RWPE2 (cell line): ENCODE measurements around the gene CRYZL1.
"Not testable (repeated sequence)": the region's sequence is repeated elsewhere in the genome, so short reads cannot be mapped to it uniquely, and the experiment has no call there.

ENCODE experiments used
- ATAC-seq: fragments of 200-7000 bp; cut with Tn5 transposase; 3 replicates; pipeline ENCODE4 v1.9.1; 2021; ENCODE audit warnings: low read depth
- DNase-seq: peaks from one replicate; pipeline ENCODE4 v3.0.0-alpha.2; 2020; ENCODE audit warnings: low spot score
- H3K27ac ChIP-seq: fragments of 450-650 bp; 2 replicates; pipeline ENCODE4 v1.5.1; 2017; ENCODE audit warnings: mild to moderate bottlenecking; ENCODE audit not compliant: poor library complexity, severe bottlenecking
- H3K27me3 ChIP-seq: fragments of 250-450 bp; sonication (Bioruptor Pico); 2 replicates; pipeline ENCODE4 v1.5.1; 2021; ENCODE audit warnings: mild to moderate bottlenecking, moderate library complexity; ENCODE audit not compliant: insufficient read depth, poor library complexity, severe bottlenecking
- H3K36me3 ChIP-seq: fragments of 250-450 bp; sonication (Bioruptor Pico); 2 replicates; pipeline ENCODE4 v1.5.1; 2020; ENCODE audit warnings: low read depth, mild to moderate bottlenecking, moderate library complexity
- H3K4me1 ChIP-seq: fragments of 250-450 bp; sonication (Bioruptor Pico); 2 replicates; pipeline ENCODE4 v1.5.1; 2021; ENCODE audit warnings: mild to moderate bottlenecking, moderate library complexity; ENCODE audit not compliant: insufficient read depth, poor library complexity, severe bottlenecking
- H3K4me3 ChIP-seq: fragments of 250-450 bp; sonication (Bioruptor Pico); 2 replicates; pipeline ENCODE4 v1.5.1; 2021; ENCODE audit warnings: mild to moderate bottlenecking, moderate library complexity; ENCODE audit not compliant: severe bottlenecking
- H3K9me3 ChIP-seq: fragments of 250-450 bp; sonication (Bioruptor Pico); 2 replicates; pipeline ENCODE4 v1.5.1; 2021; ENCODE audit warnings: mild to moderate bottlenecking, moderate library complexity; ENCODE audit not compliant: severe bottlenecking
- CTCF ChIP-seq: fragments of 450-650 bp; IDR thresholded peaks from one replicate; pipeline ENCODE4 v1.5.1; 2017; ENCODE audit warnings: mild to moderate bottlenecking, moderate library complexity; ENCODE audit not compliant: poor library complexity, severe bottlenecking

CRYZL1 gene

GRCh38 chr21:33677450-33677849 is 35.9 kb upstream of the CRYZL1 start:
- ATAC-seq (no peak), DNase-seq (no peak)
- H3K9me3 ChIP-seq = no peaks in the 10 kb centered on the region
- H3K4me3 ChIP-seq = no peak overlapping the region
- TF ChIP-seq CTCF = no peak
- H3K27me3 ChIP-seq = no peaks in the 10 kb centered on the region
- H3K27ac ChIP-seq = no peak overlapping the region
- H3K36me3 ChIP-seq = no peaks in the 10 kb centered on the region
- H3K4me1 ChIP-seq = peaks cover 15% of the 10 kb centered on the region

DNA sequence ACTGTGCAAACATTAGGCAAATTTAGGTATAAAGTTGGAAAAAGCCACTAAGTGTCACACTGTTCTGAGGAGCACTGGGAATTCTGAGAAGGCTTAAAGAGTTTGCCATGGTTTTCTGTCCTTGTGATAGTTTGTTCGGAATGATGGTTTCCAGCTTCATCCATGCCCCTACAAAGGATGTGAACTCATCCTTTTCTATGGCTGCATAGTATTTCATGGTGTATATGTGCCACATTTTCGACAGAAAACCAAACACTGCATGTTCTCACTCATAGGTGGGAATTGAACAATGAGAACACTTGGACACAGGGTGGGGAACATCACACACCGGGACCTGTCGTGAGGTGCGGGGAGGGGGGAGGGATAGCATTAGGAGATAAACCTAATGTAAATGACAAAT is 35.1 kb upstream of the CRYZL1 start:
- not testable (repeated sequence) for DNase-seq, H3K4me3 ChIP-seq, ATAC-seq, H3K36me3 ChIP-seq, H3K9me3 ChIP-seq, H3K27ac ChIP-seq, H3K27me3 ChIP-seq
- peaks cover 13% of the 10 kb centered on the region for H3K4me1 ChIP-seq

DNA sequence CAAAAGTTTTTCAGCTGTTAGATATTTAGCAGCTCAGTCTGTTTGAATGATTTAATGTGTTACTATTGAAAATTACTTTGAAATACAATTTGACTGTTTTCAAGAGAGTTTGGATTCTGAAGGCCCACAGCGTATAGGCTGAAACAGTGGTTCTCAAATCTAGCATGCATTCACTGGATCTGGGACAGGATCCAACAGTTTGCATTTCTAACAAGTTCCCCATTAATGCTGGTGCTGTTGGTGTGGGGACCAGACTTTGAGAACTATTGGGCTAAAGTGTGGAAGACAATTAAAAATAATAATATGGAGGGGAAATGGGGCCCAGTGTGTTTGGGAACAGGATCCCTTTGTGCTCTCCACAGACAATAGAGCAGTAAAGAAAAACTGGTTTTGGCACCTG is 32.7 kb upstream of the CRYZL1 start:
- H3K36me3 ChIP-seq = no peaks in the 10 kb centered on the region

DNA sequence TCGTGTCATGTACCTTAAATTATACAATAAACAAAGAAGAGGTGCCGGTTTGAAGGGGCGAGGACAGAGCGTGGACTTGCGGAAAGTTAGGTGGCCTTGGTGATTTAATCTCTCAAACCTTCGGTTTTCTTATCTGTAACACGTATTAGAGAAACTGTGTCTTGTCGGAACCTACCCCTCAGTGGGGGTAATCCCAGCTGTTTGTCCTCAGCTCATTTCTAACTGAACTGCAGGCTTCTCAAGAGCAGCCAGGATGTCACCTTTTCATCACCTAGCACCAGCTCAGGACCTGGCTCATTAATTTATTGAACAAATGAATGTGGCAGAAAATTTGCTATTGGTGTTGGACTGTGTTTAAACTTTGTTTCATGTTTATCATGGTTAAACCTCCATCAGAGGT is 31.9 kb upstream of the CRYZL1 start:
- Histone ChIP-seq H3K36me3 (no peaks in the 10 kb centered on the region), H3K4me1 (peaks cover 4% of the 10 kb centered on the region), H3K4me3 (no peak overlapping the region), H3K27me3 (no peaks in the 10 kb centered on the region), H3K27ac (no peak overlapping the region), H3K9me3 (no peaks in the 10 kb centered on the region)
- TF ChIP-seq CTCF = no peak
- DNase-seq = no peak
- ATAC-seq = no peak

More for the DNA sequence above, 32.7 kb upstream of the CRYZL1 start:
- no peak for ATAC-seq
- Histone ChIP-seq H3K9me3 (no peaks in the 10 kb centered on the region), H3K27me3 (no peaks in the 10 kb centered on the region), H3K4me3 (no peak overlapping the region), H3K4me1 (peaks cover 11% of the 10 kb centered on the region), H3K27ac (no peak overlapping the region)
- TF ChIP-seq CTCF = no peak
- no peak for DNase-seq

DNA sequence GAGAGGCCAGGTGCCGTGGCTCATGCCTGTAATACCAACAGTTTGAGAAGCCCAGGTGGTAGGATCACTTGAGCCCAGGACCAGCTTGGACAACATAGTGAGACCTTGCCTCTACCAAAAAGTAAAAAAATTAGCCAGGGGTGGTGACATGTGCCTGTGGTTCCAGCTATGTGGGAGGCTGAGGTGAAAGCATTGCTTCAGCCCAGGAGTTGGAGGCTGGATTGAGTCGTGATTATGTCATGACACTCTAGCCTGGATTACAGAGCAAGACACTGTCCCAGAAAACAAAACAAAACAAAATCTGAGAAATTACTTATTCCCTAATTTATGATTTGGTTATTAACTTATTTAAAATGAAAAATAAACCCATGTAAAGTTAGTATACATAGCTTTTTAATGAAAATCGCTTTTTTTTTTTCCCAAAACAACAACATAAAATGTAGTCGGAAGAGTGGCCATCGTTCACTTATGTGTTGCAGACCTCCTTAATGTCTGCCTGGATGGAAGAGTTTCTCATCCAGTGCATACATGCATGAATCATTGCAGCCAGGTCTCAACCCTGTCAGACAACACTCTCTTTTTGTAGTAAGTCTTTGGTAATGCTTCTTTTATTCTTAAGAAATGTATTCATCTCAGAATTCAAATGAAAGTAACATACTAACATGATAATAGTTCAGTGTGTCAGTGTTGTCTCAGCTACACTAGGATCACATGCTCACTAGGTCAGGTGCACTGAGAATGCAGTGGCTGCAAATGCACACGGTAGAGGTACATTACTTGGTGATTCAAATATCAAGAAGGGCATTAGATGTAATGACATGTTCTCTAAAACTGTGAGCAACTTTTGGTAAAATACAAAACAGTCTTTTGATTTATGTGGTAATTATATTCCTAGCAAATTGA is 28.8 kb upstream of the CRYZL1 start:
- Histone ChIP-seq H3K4me1 (peaks cover 6% of the 10 kb centered on the region), H3K4me3 (no peak overlapping the region), H3K9me3 (no peaks in the 10 kb centered on the region), H3K27ac (no peak overlapping the region), H3K27me3 (no peaks in the 10 kb centered on the region), H3K36me3 (no peaks in the 10 kb centered on the region)
- TF ChIP-seq CTCF = no peak
- DNase-seq (no peak), ATAC-seq (no peak)
